GM19239 (cell line): ENCODE measurements around the gene WSB1.
A peak's percentile ranks its signal among the peaks of the same experiment; 100 is the strongest.
"Not testable (repeated sequence)": the region's sequence is repeated elsewhere in the genome, so short reads cannot be mapped to it uniquely, and the experiment has no call there.

Experiments
- DNase-seq: peaks from one replicate; pipeline ENCODE4 v3.0.0; 2011; ENCODE audit warnings: low spot score; ENCODE audit not compliant: insufficient read length
- FAIRE-seq: peaks from 2 replicates; lab custom pipeline; 2011; peaks lifted over from hg19 to GRCh38; lab: Jason Lieb, UNC

WSB1 gene

GRCh38 chr17:27293898-27294688 is at the start of gene WSB1:
Gene WSB1 (plus strand): TSS chr17:27294114. CDS start chr17:27294396, 282 bp downstream.
- DNase-seq (peak; percentile 81), FAIRE-seq (peak; percentile 81)

- no peak for DNase-seq
- no peak for FAIRE-seq
Measured at GRCh38 chr17:27244491-27245223, 49.3 kb upstream of the WSB1 start.

DNA sequence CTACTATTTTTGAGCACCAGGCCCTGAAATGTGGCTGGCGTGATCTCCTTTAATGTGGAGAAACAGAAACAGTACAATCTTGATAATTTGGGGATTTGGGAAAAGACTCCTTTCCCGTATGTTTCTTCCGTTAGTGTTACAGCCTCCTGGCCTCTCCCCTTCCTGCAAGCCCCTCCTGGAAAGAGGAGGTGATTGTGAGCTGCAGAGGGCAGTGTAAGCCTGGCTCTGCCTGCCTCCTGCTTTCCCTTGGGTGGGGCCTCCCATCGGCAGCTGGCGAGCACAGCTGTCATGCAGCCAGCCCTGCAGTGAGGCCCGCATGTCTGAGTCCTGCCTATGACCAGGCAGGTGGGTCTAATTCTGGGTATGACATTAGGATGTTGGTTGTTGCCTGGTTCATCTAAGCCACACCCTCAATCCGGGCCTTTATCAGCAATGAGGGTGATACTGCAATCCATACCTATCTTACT is 48.7 kb upstream of the WSB1 start:
- peak; percentile 89 for FAIRE-seq
- DNase-seq, result peak; percentile 52

DNA sequence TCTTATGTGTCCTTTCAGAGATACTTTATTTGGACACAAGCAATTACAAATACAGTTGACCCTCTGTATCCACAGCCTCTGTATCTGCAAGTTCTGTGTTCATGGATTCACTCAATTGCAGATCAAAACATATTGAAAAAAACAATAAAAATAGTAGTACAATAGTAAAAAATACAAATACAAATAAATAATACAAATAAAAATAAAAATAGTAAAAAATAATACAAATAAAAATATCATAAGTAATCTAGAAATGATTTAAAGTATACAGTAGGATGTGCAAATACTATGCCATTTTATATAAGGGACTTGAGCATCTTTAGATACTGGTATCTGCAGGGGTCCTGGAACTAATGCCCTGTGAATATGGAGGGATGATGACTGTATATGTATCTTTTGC is 47.4 kb upstream of the WSB1 start:
- no peak for FAIRE-seq
- DNase-seq, result no peak

DNA sequence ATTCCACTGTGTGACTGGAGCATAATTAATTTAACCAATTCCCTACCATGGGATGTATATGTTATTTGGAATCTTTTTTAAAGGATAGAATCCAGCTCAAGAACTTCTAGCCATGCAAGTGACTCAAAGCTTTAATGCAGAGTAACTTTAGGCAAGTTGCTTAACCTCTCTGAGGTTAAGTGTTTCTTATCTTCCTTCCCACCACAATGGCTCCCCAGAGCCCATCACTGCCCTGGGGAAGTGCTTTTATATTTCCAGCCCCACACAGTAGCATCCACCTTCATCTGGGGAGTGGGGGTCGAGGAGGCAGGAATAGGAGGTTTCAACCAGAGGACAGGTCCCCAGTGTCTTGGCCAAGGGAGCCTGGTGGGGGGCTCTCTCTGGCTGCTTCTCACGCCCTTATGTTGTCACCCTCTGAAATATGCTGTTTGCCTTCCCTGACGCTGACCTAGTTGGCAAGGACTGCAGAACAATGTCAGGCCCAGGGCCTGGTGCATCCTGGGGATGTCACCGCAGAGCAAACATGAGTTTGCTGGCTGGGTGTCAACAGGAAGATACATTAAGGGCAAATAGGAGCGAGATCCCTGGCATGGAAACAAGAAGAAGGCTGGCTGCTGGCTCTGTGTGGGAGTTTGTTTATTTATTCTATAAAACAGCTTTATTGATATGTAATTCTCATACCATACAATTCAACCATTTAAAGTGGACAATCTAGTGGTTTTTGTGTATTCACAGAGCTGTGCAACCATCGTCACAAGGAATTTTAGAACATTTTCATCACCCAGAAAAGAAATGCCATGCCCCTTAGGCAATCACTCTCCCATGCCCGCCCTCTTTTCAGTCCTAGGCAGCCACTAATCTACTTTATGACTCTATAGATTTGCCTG is 46.6 kb upstream of the WSB1 start:
- FAIRE-seq (no peak), DNase-seq (no peak)

DNA sequence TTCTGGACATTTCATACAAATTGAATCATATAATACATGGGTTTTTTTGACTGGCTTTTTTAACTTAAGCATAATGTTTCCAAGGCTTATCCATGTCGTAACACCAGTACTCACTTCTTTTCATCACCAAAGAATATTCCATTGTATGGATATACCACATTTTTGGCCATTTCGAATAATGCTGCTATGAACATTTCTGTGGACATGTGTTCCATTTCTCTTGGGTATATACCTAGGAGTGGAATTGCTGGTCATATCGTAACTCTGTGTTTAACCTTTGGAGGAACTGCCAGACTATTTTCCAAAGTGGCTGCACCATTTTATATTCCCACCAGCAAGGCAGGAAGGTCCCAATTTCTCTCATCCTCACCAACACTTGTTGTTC is 46.0 kb upstream of the WSB1 start:
- DNase-seq (no peak), FAIRE-seq (no peak)

GRCh38 chr17:27250791-27251190 is 43.1 kb upstream of the WSB1 start:
- not testable (repeated sequence) for DNase-seq, FAIRE-seq

GRCh38 chr17:27254802-27255201 is 39.1 kb upstream of the WSB1 start:
- FAIRE-seq, DNase-seq: not testable (repeated sequence)

- DNase-seq, result no peak
- no peak for FAIRE-seq
Measured at GRCh38 chr17:27256225-27257030, 37.5 kb upstream of the WSB1 start.

GRCh38 chr17:27257031-27257357 is 36.9 kb upstream of the WSB1 start:
- no peak for FAIRE-seq
- no peak for DNase-seq

DNA sequence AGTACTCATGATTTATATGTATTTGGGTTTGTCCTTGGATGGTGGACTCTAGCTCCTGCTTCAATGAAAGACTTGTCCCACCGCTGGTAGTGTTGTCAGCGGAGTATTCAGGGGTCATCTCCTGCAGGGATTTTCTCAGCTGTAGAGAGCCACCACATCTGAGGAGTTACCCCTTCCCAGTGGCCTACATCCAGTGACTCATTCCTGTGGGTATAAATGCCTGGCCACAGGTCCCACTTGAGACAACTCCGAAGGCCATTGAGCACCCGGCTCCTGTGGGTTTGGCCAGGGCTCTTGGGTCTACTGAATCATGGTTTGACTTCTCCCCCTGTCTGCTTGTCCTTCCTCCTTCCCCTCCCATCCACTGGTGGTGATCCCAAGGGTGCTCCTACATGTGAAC is 34.6 kb upstream of the WSB1 start:
- no peak for DNase-seq
- FAIRE-seq, result no peak

DNA sequence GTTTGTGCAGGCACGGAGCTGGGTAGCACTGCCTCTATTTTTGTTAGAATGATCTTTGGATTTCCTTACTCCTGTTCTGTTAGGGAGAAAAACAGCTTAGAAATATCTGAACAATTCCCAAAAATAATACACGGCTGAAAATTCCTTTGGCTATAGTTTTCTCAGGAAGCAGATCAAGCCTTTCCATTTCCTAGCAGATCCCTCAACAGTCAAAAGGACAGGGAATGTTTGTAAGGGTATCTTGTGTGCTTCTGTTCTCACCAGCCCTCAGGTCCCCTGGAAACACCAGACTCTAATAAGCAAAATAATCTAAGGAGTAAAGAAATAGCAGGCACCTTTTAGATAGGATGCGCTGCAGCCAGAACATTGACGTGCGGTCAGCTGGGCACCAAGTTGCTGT is 30.5 kb upstream of the WSB1 start:
- FAIRE-seq, result no peak
- DNase-seq, result no peak

DNA sequence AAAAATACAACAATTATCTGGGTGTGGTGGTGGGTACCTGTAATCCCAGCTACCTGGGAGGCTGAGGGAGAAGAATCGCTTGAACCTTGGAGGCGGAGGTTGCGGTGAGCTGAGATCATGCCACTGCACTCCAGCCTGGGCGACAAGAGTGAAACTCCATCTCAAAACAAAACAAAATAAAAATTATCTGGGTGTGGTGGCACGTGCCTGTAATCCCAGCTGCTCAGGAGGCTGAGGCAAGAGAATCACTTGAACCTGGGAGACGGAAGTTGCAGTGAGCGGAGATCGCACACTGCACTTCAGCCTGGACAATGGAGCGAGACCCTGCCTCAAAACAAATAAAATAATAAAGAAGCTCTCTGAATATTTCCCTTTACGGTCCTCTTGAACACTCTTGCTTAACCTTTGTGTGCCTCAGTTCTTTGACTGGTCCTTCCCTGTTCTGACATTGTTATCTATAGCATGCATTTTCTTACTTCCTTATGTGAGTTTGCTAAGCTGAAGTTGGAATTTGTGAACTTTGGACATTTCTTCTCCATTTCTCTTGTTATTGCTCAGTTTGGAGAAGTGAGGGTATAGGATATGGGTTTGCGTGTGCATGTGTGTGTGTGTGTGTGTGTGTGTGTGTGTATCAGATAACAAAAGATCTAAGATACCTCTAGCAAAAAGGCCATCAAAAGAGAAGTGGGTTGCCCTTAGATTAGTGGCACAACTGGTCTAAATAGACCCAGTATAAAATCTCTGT is 29.7 kb upstream of the WSB1 start:
- DNase-seq (no peak), FAIRE-seq (no peak)

GRCh38 chr17:27265333-27265732 is 28.6 kb upstream of the WSB1 start:
- DNase-seq (no peak), FAIRE-seq (no peak)

DNA sequence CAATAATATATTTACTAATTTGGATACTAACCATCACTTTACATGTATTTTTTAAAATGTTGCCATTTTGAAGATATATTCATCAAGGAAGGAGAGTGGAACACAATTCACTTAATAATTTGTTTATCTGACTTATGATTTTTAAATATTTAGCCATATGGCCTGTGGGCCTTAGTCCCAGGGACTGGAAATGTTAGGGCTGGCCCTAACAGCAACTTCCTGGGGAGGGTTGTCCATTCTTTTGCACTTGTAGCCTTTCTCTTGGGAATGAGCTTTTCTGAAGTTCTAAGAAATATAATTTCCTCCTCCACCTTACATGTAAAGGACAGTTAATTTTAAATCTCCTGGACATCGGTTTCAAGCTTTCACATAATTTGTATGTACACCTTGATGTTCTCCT is 27.7 kb upstream of the WSB1 start:
- no peak for DNase-seq
- FAIRE-seq, result no peak

GRCh38 chr17:27268394-27269085 is 25.4 kb upstream of the WSB1 start:
- FAIRE-seq (no peak), DNase-seq (no peak)

DNA sequence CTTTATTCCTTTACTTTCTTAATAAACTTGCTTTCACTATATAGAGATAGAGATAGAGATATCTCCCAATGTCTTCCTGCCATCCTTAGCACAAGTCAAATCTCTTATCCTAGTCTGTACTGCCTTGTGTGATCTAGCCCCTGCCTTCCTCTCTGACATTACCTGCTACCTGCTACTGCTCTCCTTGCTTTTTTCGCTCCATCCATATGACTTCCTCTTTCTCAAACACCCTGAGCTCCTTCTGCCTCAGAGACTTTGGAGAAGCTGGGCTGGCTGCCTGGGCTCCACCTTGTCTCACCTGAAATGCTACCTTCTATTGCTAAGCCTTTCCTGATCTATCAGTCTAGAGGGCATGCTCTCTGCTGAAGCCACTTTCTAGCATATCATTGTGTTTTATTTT is 24.7 kb upstream of the WSB1 start:
- FAIRE-seq (no peak), DNase-seq (no peak)

GRCh38 chr17:27269974-27270373 is 23.9 kb upstream of the WSB1 start:
- DNase-seq (no peak), FAIRE-seq (no peak)
